Tibial nerve (tissue), 4 donors: Measurements from ENCODE around the gene ZRANB2.

ENCODE experiments used
- CTCF ChIP-seq, 5 experiments: fragments of 200-600 bp in 3 of 5; fragments of 450-650 bp in 2 of 5; sonication (generic) in 3 of 5; IDR thresholded peaks; one replicate each; pipeline ENCODE4 v1.5.1; 2016 to 2019; ENCODE audit warnings: antibody characterized with exemption in 5 of 5, mild to moderate bottlenecking in 3 of 5, moderate library complexity in 2 of 5
- EP300 ChIP-seq, 2 donors: sonication (generic); formaldehyde crosslinking; IDR thresholded peaks; one replicate each; pipeline ENCODE4 v1.6.1; 2017; ENCODE audit warnings: antibody characterized with exemption in 2 of 2, mild to moderate bottlenecking in 1 of 2

DNA sequence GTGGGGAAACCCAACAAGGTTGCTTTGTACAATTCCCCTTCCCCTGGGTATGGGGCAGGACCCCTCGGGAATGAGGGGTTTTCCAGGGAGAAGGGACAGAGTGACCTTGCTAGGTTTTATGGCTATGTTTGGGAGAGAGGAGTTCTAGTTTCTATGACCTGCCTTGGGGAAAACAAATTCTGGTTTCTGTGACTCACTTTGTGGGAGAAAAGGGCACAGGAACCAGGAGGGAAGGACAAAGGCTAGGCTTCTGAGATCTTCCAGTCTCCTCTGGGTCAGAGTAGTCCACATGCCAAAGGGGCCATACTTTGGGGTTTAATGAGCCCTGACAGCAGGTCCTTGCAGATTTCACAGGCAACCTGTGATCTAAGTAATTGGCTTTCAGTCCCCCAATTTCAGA lies 27.7 kb downstream of the ZRANB2 start:
- TF ChIP-seq EP300 (IDR thresholded peaks at IDR 0.05) (no peak), CTCF (IDR thresholded peaks at IDR 0.05) (no peak)
